ENCODE results near the gene OBI1.
A peak's percentile ranks its signal among the peaks of the same experiment; 100 is the strongest.

OBI1 gene

GRCh38 chr13:78689011-78689410 lies 30.1 kb upstream of the OBI1 start:
- H3K36me3 ChIP-seq (replicated peaks; ENCODE audit: low read depth, low read length): no peaks in the 10 kb centered on the region
- no peak overlapping the region for H2AFZ ChIP-seq (ENCODE audit: low read depth, low read length)
- peaks cover 5% of the 10 kb centered on the region; the same call in 1 of the 2 replicates for H3K4me1 ChIP-seq (ENCODE audit: low read length)
- no peaks in the 10 kb centered on the region for H3K9me3 ChIP-seq (ENCODE audit: insufficient read depth, low read length)
- H3K9ac ChIP-seq (ENCODE audit: low read length): no peak overlapping the region
- no peak overlapping the region for H3K27ac ChIP-seq (ENCODE audit: low read length)
- H4K20me1 ChIP-seq (ENCODE audit: insufficient read depth, low read length): no peaks in the 10 kb centered on the region
- no peak overlapping the region for H3K4me2 ChIP-seq (ENCODE audit: low read length)
- no peaks in the 10 kb centered on the region for H3K27me3 ChIP-seq (ENCODE audit: low read depth, low read length)
- H3K79me2 ChIP-seq (ENCODE audit: low read length): no peaks in the 10 kb centered on the region
- no peak overlapping the region for H3K4me3 ChIP-seq (ENCODE audit: low read length)
- TF ChIP-seq EZH2phosphoT487 (IDR thresholded peaks at IDR 0.05; ENCODE audit: low read depth): no peak
- TF ChIP-seq, protein P1, sequence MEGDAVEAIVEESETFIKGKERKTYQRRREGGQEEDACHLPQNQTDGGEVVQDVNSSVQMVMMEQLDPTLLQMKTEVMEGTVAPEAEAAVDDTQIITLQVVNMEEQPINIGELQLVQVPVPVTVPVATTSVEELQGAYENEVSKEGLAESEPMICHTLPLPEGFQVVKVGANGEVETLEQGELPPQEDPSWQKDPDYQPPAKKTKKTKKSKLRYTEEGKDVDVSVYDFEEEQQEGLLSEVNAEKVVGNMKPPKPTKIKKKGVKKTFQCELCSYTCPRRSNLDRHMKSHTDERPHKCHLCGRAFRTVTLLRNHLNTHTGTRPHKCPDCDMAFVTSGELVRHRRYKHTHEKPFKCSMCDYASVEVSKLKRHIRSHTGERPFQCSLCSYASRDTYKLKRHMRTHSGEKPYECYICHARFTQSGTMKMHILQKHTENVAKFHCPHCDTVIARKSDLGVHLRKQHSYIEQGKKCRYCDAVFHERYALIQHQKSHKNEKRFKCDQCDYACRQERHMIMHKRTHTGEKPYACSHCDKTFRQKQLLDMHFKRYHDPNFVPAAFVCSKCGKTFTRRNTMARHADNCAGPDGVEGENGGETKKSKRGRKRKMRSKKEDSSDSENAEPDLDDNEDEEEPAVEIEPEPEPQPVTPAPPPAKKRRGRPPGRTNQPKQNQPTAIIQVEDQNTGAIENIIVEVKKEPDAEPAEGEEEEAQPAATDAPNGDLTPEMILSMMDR (IDR thresholded peaks at IDR 0.05; ENCODE audit: low read depth, low read length): peak; percentile 35

- no peaks in the 10 kb centered on the region for H4K20me1 ChIP-seq (ENCODE audit: insufficient read depth, low read length)
- H3K27me3 ChIP-seq (ENCODE audit: low read depth, low read length): 0 out of 2 replicates have a peak, but pooled peaks cover 4% of the 10 kb centered on the region
- H2AFZ ChIP-seq (ENCODE audit: low read depth, low read length): no peak overlapping the region
- H3K36me3 ChIP-seq (replicated peaks; ENCODE audit: low read depth, low read length): no peaks in the 10 kb centered on the region
- TF ChIP-seq, protein P1 (IDR thresholded peaks at IDR 0.05; ENCODE audit: low read depth, low read length): no peak
- TF ChIP-seq EZH2phosphoT487 (IDR thresholded peaks at IDR 0.05; ENCODE audit: low read depth): no peak
- no peak overlapping the region for H3K4me3 ChIP-seq (ENCODE audit: low read length)
- no peaks in the 10 kb centered on the region for H3K79me2 ChIP-seq (ENCODE audit: low read length)
- H3K4me1 ChIP-seq (ENCODE audit: low read length): peaks cover 5% of the 10 kb centered on the region; the same call in 1 of the 2 replicates
- H3K27ac ChIP-seq (ENCODE audit: low read length): no peak overlapping the region
- H3K9ac ChIP-seq (ENCODE audit: low read length): no peak overlapping the region
- H3K4me2 ChIP-seq (ENCODE audit: low read length): no peak overlapping the region
- no peaks in the 10 kb centered on the region for H3K9me3 ChIP-seq (ENCODE audit: insufficient read depth, low read length)
Observed at GRCh38 chr13:78686461-78686860, 27.5 kb upstream of the OBI1 start.

DNA sequence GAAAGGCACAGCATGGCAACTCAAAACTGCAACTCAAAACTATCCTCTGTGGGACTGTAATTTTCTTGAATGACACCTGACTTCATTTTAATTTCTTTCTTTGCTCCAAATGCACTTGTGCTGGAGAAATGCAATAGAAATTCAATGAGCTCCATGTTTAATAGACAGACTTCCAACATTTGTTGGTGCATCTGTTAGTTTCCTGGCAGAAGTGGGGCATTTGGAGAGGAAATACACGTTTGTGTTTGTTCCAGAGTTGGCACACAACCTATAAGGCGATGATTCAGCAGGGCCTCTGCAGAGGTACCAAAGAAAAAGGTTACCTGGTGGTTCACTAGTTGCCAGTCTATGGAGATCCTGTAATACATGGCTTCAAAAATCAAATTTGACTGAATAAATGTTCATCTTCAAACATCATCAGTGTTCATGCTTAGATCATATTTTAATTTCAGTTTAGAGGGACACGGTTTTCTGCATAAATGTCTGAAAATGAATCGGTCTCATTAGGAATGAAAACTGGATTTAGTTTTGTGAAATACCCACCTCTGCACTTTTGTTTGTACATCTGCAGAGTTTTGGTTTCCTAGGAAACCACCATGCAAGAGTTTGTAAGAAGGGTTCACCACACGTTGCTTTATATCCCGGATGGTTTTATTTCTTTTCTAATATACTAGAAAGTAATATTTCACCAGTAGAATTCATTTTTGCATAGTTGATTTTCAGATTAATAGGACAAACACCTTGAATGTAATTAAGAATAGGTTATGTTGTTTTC lies 21.8 kb upstream of the OBI1 start:
- Histone ChIP-seq H3K4me3 (ENCODE audit: low read length) (no peak overlapping the region), H3K27ac (ENCODE audit: low read length) (no peak overlapping the region)
- TF ChIP-seq, protein P1 (IDR thresholded peaks at IDR 0.05; ENCODE audit: low read depth, low read length): no peak
- TF ChIP-seq EZH2phosphoT487 (IDR thresholded peaks at IDR 0.05; ENCODE audit: low read depth): no peak

DNA sequence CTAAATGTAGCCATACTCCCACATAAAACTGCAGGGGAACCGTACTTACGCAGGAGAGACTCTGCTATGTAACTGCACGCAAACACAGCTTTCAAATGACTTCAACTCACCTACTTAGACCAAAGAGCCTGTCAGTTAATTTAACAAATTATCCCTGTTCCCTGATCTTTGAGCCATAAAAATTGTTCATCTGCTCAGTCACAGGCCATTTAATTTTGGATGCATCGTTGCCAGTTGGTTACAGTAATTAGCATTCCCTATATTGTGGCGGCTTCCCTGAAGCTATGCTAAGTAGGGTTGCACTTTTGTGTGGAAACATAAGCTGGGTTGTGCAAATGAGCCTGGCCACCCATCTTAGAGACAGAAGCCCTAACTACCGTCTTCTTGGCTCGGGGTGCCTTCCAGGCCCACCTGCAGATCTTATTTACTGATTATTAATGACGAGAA lies 21.2 kb upstream of the OBI1 start:
- Histone ChIP-seq H3K79me2 (ENCODE audit: low read length) (no peaks in the 10 kb centered on the region), H3K4me1 (ENCODE audit: low read length) (no peaks in the 10 kb centered on the region), H3K36me3 (replicated peaks; ENCODE audit: low read depth, low read length) (no peaks in the 10 kb centered on the region), H3K9me3 (ENCODE audit: insufficient read depth, low read length) (no peaks in the 10 kb centered on the region), H2AFZ (ENCODE audit: low read depth, low read length) (no peak overlapping the region), H3K27ac (ENCODE audit: low read length) (no peak overlapping the region), H4K20me1 (ENCODE audit: insufficient read depth, low read length) (no peaks in the 10 kb centered on the region), H3K9ac (ENCODE audit: low read length) (no peak overlapping the region), H3K27me3 (ENCODE audit: low read depth, low read length) (0 out of 2 replicates have a peak, but pooled peaks cover 4% of the 10 kb centered on the region), H3K4me2 (ENCODE audit: low read length) (no peak overlapping the region), H3K4me3 (ENCODE audit: low read length) (no peak overlapping the region)
- TF ChIP-seq, protein P1 (IDR thresholded peaks at IDR 0.05; ENCODE audit: low read depth, low read length): no peak
- no peak for TF ChIP-seq EZH2phosphoT487 (IDR thresholded peaks at IDR 0.05; ENCODE audit: low read depth)

More for the DNA sequence above, 21.8 kb upstream of the OBI1 start:
- no peak overlapping the region for H3K4me2 ChIP-seq (ENCODE audit: low read length)
- H4K20me1 ChIP-seq (ENCODE audit: insufficient read depth, low read length): no peaks in the 10 kb centered on the region
- no peak overlapping the region for H2AFZ ChIP-seq (ENCODE audit: low read depth, low read length)
- 0 out of 2 replicates have a peak, but pooled peaks cover 4% of the 10 kb centered on the region for H3K27me3 ChIP-seq (ENCODE audit: low read depth, low read length)
- no peaks in the 10 kb centered on the region for H3K36me3 ChIP-seq (replicated peaks; ENCODE audit: low read depth, low read length)
- H3K9me3 ChIP-seq (ENCODE audit: insufficient read depth, low read length): no peaks in the 10 kb centered on the region
- H3K79me2 ChIP-seq (ENCODE audit: low read length): no peaks in the 10 kb centered on the region
- no peak overlapping the region for H3K9ac ChIP-seq (ENCODE audit: low read length)
- H3K4me1 ChIP-seq (ENCODE audit: low read length): no peaks in the 10 kb centered on the region

Data from OCI-LY3 (cell line).